OCI-LY7 (cell line): Measurements from ENCODE around the gene BEND7. TPM values are rescaled to one million over a fixed set of nuclear protein-coding genes. Genes with fewer than 3 reads are reported as not detected.

Experiments used
- BruUV-seq: library from RNA; stranded (reverse); fragments of 400-500 nt; replicated peaks from 2 replicates; lab custom pipeline; 2021; lab: Mats Ljungman, UMichigan
- CTCF ChIA-PET: fragments of 300-600 bp; sonication (Branson Sonifier 250); formaldehyde crosslinking; loops from one replicate; lab custom pipeline; 2022; ENCODE audit warnings: antibody characterized with exemption; ENCODE audit not compliant: unreplicated experiment; lab: Charles Lee
- POLR2A ChIA-PET: fragments of 300-600 bp; sonication (Branson Sonifier 250); formaldehyde crosslinking; loops from one replicate; lab custom pipeline; 2022; ENCODE audit warnings: antibody characterized with exemption; lab: Charles Lee
- DNase-seq: peaks from one replicate; pipeline ENCODE4 v3.0.0-alpha.2; 2015; ENCODE audit warnings: low spot score
- H2AFZ ChIP-seq: fragments of 200-600 bp; sonication (generic), shearing (Covaris generic); 2 replicates; pipeline ENCODE4 v1.6.1; 2014; ENCODE audit warnings: mild to moderate bottlenecking, antibody characterized with exemption, low read length, moderate library complexity
- H3K27ac ChIP-seq: fragments of 200-600 bp; sonication (generic); 2 replicates; pipeline ENCODE4 v1.5.1; 2014; ENCODE audit warnings: mixed run types, low read depth, mild to moderate bottlenecking, moderate library complexity, low read length, inconsistent platforms; ENCODE audit not compliant: poor library complexity, severe bottlenecking
- H3K36me3 ChIP-seq: fragments of 200-600 bp; sonication (generic); 2 replicates; pipeline ENCODE4 v1.6.1; 2014; ENCODE audit warnings: mild to moderate bottlenecking, antibody characterized with exemption, low read length, moderate library complexity, mixed read lengths; ENCODE audit not compliant: insufficient read depth
- H3K4me1 ChIP-seq: fragments of 200-600 bp; sonication (generic); 2 replicates; pipeline ENCODE4 v1.5.1; 2014; ENCODE audit warnings: mild to moderate bottlenecking, low read length; ENCODE audit not compliant: insufficient read depth, poor library complexity, severe bottlenecking
- H3K4me2 ChIP-seq: fragments of 200-600 bp; sonication (generic); 2 replicates; pipeline ENCODE4 v1.6.1; 2014; ENCODE audit warnings: mild to moderate bottlenecking, low read length
- H3K4me3 ChIP-seq: fragments of 200-600 bp; sonication (generic); 2 replicates; pipeline ENCODE4 v1.5.1; 2014; ENCODE audit warnings: mild to moderate bottlenecking, low read depth, low read length; ENCODE audit not compliant: poor library complexity, severe bottlenecking
- H3K79me2 ChIP-seq: fragments of 200-600 bp; sonication (generic); 2 replicates; pipeline ENCODE4 v1.6.1; 2016; ENCODE audit warnings: low read depth, mild to moderate bottlenecking, low read length, moderate library complexity, mixed read lengths; ENCODE audit not compliant: insufficient read depth
- H3K9me2 ChIP-seq: fragments of 200-600 bp; sonication (generic); 2 replicates; pipeline ENCODE4 v1.6.1; 2016; ENCODE audit warnings: mild to moderate bottlenecking, low read length, mixed read lengths; ENCODE audit not compliant: insufficient read depth
- H3K9me3 ChIP-seq: fragments of 200-600 bp; sonication (generic); 2 replicates; pipeline ENCODE4 v1.6.1; 2014; ENCODE audit warnings: mild to moderate bottlenecking, mixed run types, low read length, mixed read lengths
- H4K20me1 ChIP-seq: fragments of 200-600 bp; sonication (generic); 2 replicates; pipeline ENCODE4 v1.6.1; 2014; ENCODE audit warnings: mild to moderate bottlenecking, antibody characterized with exemption, low read length, moderate library complexity, mixed read lengths; ENCODE audit not compliant: insufficient read depth
- EZH2phosphoT487 ChIP-seq: fragments of 200-600 bp; sonication (generic); IDR thresholded peaks from 2 replicates; pipeline ENCODE4 v1.6.1; 2018; ENCODE audit warnings: low read depth, borderline replicate concordance, mild to moderate bottlenecking, mixed run types, antibody characterized with exemption, low read length, moderate library complexity, mixed read lengths
- intact Hi-C: fragments of 100-400 bp; cut with micrococcal nuclease; formaldehyde crosslinking; loops from one replicate; pipeline ENCODE4 v1.10.0; 2022; ENCODE audit not compliant: unreplicated experiment
- total RNA-seq, 2 experiments: library from RNA; depleted of rRNA in 1 of 2; stranded (reverse); fragments of >200 nt in 1 of 2; shearing (Covaris generic) in 1 of 2; gene quantifications; 2 replicates each; pipeline ENCODE4 v1.2.3, GENCODE V29; 2014 to 2022
- TF ChIP-seq, protein P1 (sequence below): fragments of 200-600 bp; sonication (generic); conservative IDR thresholded peaks from 2 replicates; pipeline ENCODE4 v1.5.1; 2014; ENCODE audit warnings: mild to moderate bottlenecking, antibody characterized with exemption, low read length, moderate library complexity, mixed read lengths

Gene BEND7
- total RNA-seq, 2 experiments from 2014 or later: not detected

DNA sequence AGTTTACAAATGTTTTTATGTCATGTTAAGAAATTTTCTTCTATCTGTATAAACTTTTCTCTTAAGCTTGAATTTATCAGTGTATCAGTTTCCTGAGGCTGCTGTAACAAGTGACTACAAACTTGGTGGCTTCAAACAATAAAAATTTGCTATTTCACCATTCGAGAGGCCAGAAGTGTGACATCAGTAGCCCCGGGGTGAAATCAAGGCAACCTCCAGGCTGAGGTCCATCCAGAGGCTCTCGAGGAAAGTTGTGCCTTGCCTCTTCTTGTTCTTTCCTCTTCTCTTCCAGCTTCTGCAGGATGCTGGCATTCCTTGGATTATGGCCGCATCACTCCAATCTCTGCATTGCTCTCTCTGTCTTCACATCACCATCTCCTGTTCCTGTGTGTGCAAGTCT is 6.5 kb upstream of the BEND7 start:
- Histone ChIP-seq H3K9me2 (no peaks in the 10 kb centered on the region), H3K4me1 (no peaks in the 10 kb centered on the region), H3K4me3 (no peak overlapping the region), H3K79me2 (no peaks in the 10 kb centered on the region), H3K27ac (no peak overlapping the region), H4K20me1 (no peaks in the 10 kb centered on the region), H3K36me3 (no peaks in the 10 kb centered on the region), H3K9me3 (no peaks in the 10 kb centered on the region), H2AFZ (no peak overlapping the region), H3K4me2 (no peak overlapping the region)
- POLR2A ChIA-PET: no interaction called here
- CTCF ChIA-PET: no interaction called here
- no TSS peak for BruUV-seq
- DNase-seq: no peak
- no peak for TF ChIP-seq EZH2phosphoT487
- TF ChIP-seq, protein P1, sequence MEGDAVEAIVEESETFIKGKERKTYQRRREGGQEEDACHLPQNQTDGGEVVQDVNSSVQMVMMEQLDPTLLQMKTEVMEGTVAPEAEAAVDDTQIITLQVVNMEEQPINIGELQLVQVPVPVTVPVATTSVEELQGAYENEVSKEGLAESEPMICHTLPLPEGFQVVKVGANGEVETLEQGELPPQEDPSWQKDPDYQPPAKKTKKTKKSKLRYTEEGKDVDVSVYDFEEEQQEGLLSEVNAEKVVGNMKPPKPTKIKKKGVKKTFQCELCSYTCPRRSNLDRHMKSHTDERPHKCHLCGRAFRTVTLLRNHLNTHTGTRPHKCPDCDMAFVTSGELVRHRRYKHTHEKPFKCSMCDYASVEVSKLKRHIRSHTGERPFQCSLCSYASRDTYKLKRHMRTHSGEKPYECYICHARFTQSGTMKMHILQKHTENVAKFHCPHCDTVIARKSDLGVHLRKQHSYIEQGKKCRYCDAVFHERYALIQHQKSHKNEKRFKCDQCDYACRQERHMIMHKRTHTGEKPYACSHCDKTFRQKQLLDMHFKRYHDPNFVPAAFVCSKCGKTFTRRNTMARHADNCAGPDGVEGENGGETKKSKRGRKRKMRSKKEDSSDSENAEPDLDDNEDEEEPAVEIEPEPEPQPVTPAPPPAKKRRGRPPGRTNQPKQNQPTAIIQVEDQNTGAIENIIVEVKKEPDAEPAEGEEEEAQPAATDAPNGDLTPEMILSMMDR: no peak
- intact Hi-C loops: no loop called here

DNA sequence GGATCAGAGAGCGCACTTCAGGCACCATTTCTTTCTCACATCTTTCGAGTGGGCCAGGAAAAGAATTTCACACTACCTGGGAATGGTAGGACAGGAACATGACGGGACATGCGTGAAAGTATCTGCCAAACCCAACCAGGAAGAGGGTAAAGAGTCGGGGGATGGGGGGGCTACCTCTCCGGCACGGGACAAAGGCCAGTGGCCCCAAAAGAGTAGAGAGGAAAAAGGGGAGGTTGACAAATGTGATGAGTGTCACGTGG is 830 bp upstream of the BEND7 start:
- TF ChIP-seq, protein P1: no peak
- no TSS peak for BruUV-seq

DNA sequence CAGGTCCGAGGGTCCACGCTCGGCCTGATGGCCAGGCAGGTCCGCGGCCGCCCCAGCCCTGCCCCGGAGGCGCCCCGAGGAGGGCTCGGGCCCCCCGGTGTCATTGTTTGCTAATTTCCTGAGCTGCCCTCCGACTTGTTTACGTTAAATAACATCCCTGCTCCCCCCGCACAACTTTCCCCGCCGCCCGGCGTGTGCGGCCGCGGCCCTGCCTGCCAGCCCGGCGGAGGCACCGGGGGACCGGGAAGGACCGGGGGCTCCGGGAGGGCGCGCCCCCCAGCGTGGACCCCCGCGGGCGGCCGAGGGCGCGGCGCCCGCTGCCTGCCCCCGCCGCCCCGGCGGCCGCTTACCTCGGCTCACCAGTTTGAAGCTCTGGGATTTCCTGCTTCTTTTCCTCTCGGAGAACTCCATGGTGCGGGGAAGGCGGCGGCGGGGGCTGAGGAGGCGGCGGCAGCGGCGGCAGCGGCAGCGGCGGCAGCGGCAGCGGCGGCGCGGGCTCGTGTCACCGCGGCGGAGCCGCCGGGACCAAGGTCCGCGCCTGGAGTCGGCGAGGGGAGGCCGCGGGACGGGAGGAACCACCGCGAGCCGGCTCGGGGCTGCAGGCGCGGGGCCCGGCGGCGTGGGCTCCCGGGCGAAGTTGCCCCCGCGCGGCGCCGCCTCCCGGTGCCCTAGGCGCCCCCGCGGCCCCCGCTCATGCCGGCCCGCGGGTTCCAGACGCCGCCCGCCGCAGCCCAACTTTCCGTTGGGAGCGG is 515 bp downstream of the BEND7 start:
- H4K20me1 ChIP-seq: no peaks in the 10 kb centered on the region
- no peaks in the 10 kb centered on the region for H3K79me2 ChIP-seq
- no peaks in the 10 kb centered on the region for H3K36me3 ChIP-seq
- intact Hi-C loops: no loop called here
- no peaks in the 10 kb centered on the region for H3K4me1 ChIP-seq
- no peak overlapping the region for H3K4me2 ChIP-seq
- no TSS peak for BruUV-seq
- TF ChIP-seq, protein P1: no peak
- TF ChIP-seq EZH2phosphoT487: no peak
- no peaks in the 10 kb centered on the region for H3K9me2 ChIP-seq
- no peak overlapping the region for H2AFZ ChIP-seq
- DNase-seq: no peak
- H3K4me3 ChIP-seq: no peak overlapping the region
- H3K9me3 ChIP-seq: no peaks in the 10 kb centered on the region
- POLR2A ChIA-PET: no interaction called here
- no peak overlapping the region for H3K27ac ChIP-seq
- CTCF ChIA-PET: no interaction called here

More for the DNA sequence above, 830 bp upstream of the BEND7 start:
- H3K79me2 ChIP-seq: no peaks in the 10 kb centered on the region
- H3K4me1 ChIP-seq: no peaks in the 10 kb centered on the region
- H3K27ac ChIP-seq: no peak overlapping the region
- H3K4me2 ChIP-seq: no peak overlapping the region
- H2AFZ ChIP-seq: no peak overlapping the region
- no peaks in the 10 kb centered on the region for H4K20me1 ChIP-seq
- POLR2A ChIA-PET: interaction anchor here (0.9 kb wide), 1 partner anchor 48 kb away, joined by 5 read pairs; no protein-coding TSS in a partner anchor
- H3K9me2 ChIP-seq: no peaks in the 10 kb centered on the region
- H3K4me3 ChIP-seq: no peak overlapping the region
- no peaks in the 10 kb centered on the region for H3K36me3 ChIP-seq
- H3K9me3 ChIP-seq: no peaks in the 10 kb centered on the region
- intact Hi-C loops: no loop called here
- CTCF ChIA-PET: no interaction called here
- DNase-seq: no peak
